Heart right ventricle (tissue), 16 donors: ENCODE measurements around the gene LOXL4. TPM values are rescaled to one million over a fixed set of nuclear protein-coding genes. Genes with fewer than 3 reads are reported as not detected.

ENCODE experiments used
- ATAC-seq, 8 donors: fragments of 200-7000 bp; cut with Tn5 transposase; one replicate each; pipeline ENCODE4 v1.9.1; 2020; ENCODE audit warnings: mild to moderate bottlenecking in 8 of 8, moderate library complexity in 8 of 8, moderate number of reproducible peaks in 1 of 8
- DNase-seq, 2 donors: peaks; one replicate each; pipeline ENCODE4 v3.0.0-alpha.2; 2020
- H3K27ac ChIP-seq, 10 donors: fragments of 200-600 bp; sonication (generic) in 2 of 10; one replicate each; pipeline versions ENCODE4 v1.5.0 to v1.8.0; 2020 to 2022; ENCODE audit warnings: mild to moderate bottlenecking in 3 of 10
- H3K27me3 ChIP-seq, 7 donors: fragments of 200-600 bp; one replicate each; pipeline ENCODE4 v1.8.0; 2021 to 2022; ENCODE audit warnings: mild to moderate bottlenecking in 2 of 7
- H3K36me3 ChIP-seq, 9 donors: fragments of 200-600 bp; sonication (generic) in 1 of 9; one replicate each; pipeline versions ENCODE4 v1.5.0 to v1.8.0; 2020 to 2022; ENCODE audit warnings: mild to moderate bottlenecking in 2 of 9
- H3K4me1 ChIP-seq, 9 donors: fragments of 200-600 bp; sonication (generic) in 1 of 9; one replicate each; pipeline versions ENCODE4 v1.5.0 to v1.8.0; 2020 to 2022; ENCODE audit warnings: mild to moderate bottlenecking in 4 of 9
- H3K4me3 ChIP-seq, 10 donors: fragments of 200-600 bp; sonication (generic) in 2 of 10; one replicate each; pipeline versions ENCODE4 v1.5.0 to v1.8.0; 2020 to 2022; ENCODE audit warnings: mild to moderate bottlenecking in 7 of 10, moderate library complexity in 2 of 10
- H3K9me3 ChIP-seq, 11 donors: fragments of 200-600 bp in 10 of 11; sonication (generic) in 2 of 11; one replicate each; pipeline versions ENCODE4 v1.5.0 to v1.8.0; 2013 to 2022; ENCODE audit warnings: mild to moderate bottlenecking in 2 of 11, control low read depth in 1 of 11, moderate library complexity in 1 of 11
- CTCF ChIP-seq, 9 donors: fragments of 200-600 bp; sonication (generic) in 2 of 9; IDR thresholded peaks; one replicate each; pipeline versions ENCODE4 v1.5.0 to v1.8.0; 2021 to 2022; ENCODE audit warnings: antibody characterized with exemption in 9 of 9, mild to moderate bottlenecking in 5 of 9, moderate library complexity in 1 of 9
- WGBS, 2 donors: extraction: QIAGEN DNeasy Blood & Tissue Kit; methylation state at CpG; one replicate each; pipeline ENCODE4 v1.1.7; 2013; ENCODE audit warnings: inconsistent platforms in 1 of 2; 5-methylcytosine and 5-hydroxymethylcytosine counted together
- intact Hi-C, 10 donors: fragments of 100-400 bp; cut with DNase I; formaldehyde crosslinking; loops; one replicate each; pipeline versions ENCODE4 v1.11.1 to v1.14.2; 2022
- polyA plus RNA-seq, 2 donors: library from polyadenylated mRNA; stranded (reverse); fragments of 200-250 nt; gene quantifications; one replicate each; pipeline ENCODE4 v1.2.3, GENCODE V29; 2013
- total RNA-seq, 10 donors: library from RNA; stranded (reverse); fragmentation: NEBNext Ultra II Directional in 3 of 10; extraction: Animal tissue kit (Norgen Biotek cat#: 25700) in 3 of 10; gene quantifications; one replicate each; pipeline versions ENCODE4 v1.2.1 to v1.2.4, GENCODE V29; 2021 to 2023
- donor health status: Arrhythmogenic right ventricular cardiomyopathy.
- donor health status: ischemic (EF 13 %, LVEDD 7.1; RV severe dilation, severe dysfunction).
- donor health status: healthy with polysubstance abuse.
- donor health status: DM: no; HTN: yes; CAD: no.
- donor health status: DM: no; HTN: no; CAD: no.
- donor health status: ischemic (EF 25% LVEDD 6.9; RV normal size, moderate dysfunction).
- donor health status: ischemic (EF 25% LVEDD 5.7; RV mildly dilated, moderate dysfunction).
- donor health status: healthy.
- donor health status: DM: yes; HTN: yes; CAD: no.
- donor health status: Ischemic cardiomyopathy.
- donor health status: ischemic (EF 35%, LVEDD 5.7; RV mildly dilated, moderate dysfunction).
- donor health status: nonischemic (EF 11% LVEDD 7.7; RV severe dilation, severe dysfunction).
- donor health status: DM: yes; HTN: yes; CAD: no.
- donor health status: PGD.
- donor health status: ischemic (EF 29% LVEDD 5.4; RV normal size, mild dysfunction).
- donor health status: nonischemic (EF 23%, LVEDD 6.1; RV moderate dilation, normal function).

Gene LOXL4
- total and polyA plus RNA-seq, 12 donors = 0.72 to 13.5 (median 1.9) TPM

GRCh38 chr10:98246911-98247805 lies 20.8 kb downstream of the LOXL4 start:
- TF ChIP-seq CTCF (IDR thresholded peaks at IDR 0.05) = no peak
- Histone ChIP-seq H3K27me3 (no peaks in the 10 kb centered on the region), H3K9me3 (no peaks in the 10 kb centered on the region), H3K4me3 (no peak overlapping the region), H3K4me1 (no peaks in the 10 kb centered on the region), H3K36me3 (peaks cover 0 to 100% (median 22%) of the 10 kb centered on the region in 9 donors), H3K27ac (no peak overlapping the region)
- intact Hi-C loops = loop anchor here in 1 of 10 donors (10.0 kb wide), 1 partner anchor 58 kb away; no protein-coding TSS in a partner anchor
- ATAC-seq (peak in 1 of 8 donors; percentile 34), DNase-seq (no peak)
- WGBS, 2 donors = 75% methylated on average over 6 of the region's 6 CpGs

- Histone ChIP-seq H3K9me3 (no peaks in the 10 kb centered on the region), H3K27ac (no peak overlapping the region), H3K36me3 (peaks cover 0 to 99% (median 22%) of the 10 kb centered on the region in 9 donors), H3K4me3 (no peak overlapping the region), H3K4me1 (no peaks in the 10 kb centered on the region), H3K27me3 (no peaks in the 10 kb centered on the region)
- intact Hi-C loops = loop anchor here in 1 of 10 donors (10.0 kb wide), 1 partner anchor 60 kb away; no protein-coding TSS in a partner anchor
- 94 to 97% methylated on average over 2 of the region's 2 CpGs for WGBS, 2 donors
- no peak for ATAC-seq
- TF ChIP-seq CTCF (IDR thresholded peaks at IDR 0.05) = no peak
- no peak for DNase-seq
These were observed 23.4 kb downstream of the LOXL4 start for GRCh38 chr10:98244586-98244985.

DNA sequence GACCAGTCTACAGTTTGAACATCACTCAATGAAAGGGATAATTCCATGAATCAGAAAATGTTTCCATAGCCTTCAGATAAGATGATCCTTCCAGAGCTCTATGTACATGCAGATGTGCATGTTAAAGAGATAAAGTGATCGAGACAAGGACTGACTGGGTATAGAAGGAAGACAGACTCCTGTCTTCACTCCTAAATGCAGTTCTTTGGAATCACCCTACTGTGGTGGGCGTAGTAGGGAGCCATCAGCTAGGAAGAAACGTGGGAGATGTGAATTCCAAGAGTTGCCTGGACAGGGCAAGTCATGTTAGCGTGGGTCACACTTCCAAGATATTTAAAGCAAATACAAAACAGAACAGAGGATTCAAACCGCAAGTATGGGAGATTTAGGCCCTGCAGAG lies 23.9 kb downstream of the LOXL4 start:
- peaks cover 0 to 98% (median 22%) of the 10 kb centered on the region in 9 donors for H3K36me3 ChIP-seq
- intact Hi-C loops = loop anchor here in 1 of 10 donors (10.0 kb wide), 1 partner anchor 61 kb away; no protein-coding TSS in a partner anchor
- no peak for TF ChIP-seq CTCF (IDR thresholded peaks at IDR 0.05)

GRCh38 chr10:98242823-98243222 lies 25.2 kb downstream of the LOXL4 start:
- peak in 8 of 9 donors; percentile 11 to 58 (median 40) for TF ChIP-seq CTCF (IDR thresholded peaks at IDR 0.05)
- ATAC-seq = no peak
- WGBS, 2 donors = 78 to 95% methylated on average over 1 of the region's 1 CpG
- no peak for DNase-seq
- H3K36me3 ChIP-seq = peaks cover 0 to 99% (median 13%) of the 10 kb centered on the region in 9 donors
- H3K27me3 ChIP-seq = no peaks in the 10 kb centered on the region
- no peaks in the 10 kb centered on the region for H3K9me3 ChIP-seq
- H3K27ac ChIP-seq = no peak overlapping the region
- intact Hi-C loops = loop anchor here in 1 of 10 donors (10.0 kb wide), 1 partner anchor 62 kb away; no protein-coding TSS in a partner anchor
- H3K4me1 ChIP-seq = peaks cover 0 to 3% (median 0%) of the 10 kb centered on the region in 9 donors
- H3K4me3 ChIP-seq = no peak overlapping the region

More for the DNA sequence above, 23.9 kb downstream of the LOXL4 start:
- Histone ChIP-seq H3K27ac (no peak overlapping the region), H3K27me3 (no peaks in the 10 kb centered on the region), H3K9me3 (no peaks in the 10 kb centered on the region), H3K4me1 (no peaks in the 10 kb centered on the region), H3K4me3 (no peak overlapping the region)
- DNase-seq = no peak
- 86 to 87% methylated on average over 5 of the region's 5 CpGs for WGBS, 2 donors
- ATAC-seq = no peak
